NOMO-1 (cell line): ENCODE measurements around the gene AJAP1.

Source experiments
- DNase-seq, 2 experiments: peaks; one replicate each; lab custom pipeline; 2025; ENCODE audit not compliant: unreplicated experiment in 2 of 2; lab: John Stamatoyannopoulos, UW

The AJAP1 gene

DNA sequence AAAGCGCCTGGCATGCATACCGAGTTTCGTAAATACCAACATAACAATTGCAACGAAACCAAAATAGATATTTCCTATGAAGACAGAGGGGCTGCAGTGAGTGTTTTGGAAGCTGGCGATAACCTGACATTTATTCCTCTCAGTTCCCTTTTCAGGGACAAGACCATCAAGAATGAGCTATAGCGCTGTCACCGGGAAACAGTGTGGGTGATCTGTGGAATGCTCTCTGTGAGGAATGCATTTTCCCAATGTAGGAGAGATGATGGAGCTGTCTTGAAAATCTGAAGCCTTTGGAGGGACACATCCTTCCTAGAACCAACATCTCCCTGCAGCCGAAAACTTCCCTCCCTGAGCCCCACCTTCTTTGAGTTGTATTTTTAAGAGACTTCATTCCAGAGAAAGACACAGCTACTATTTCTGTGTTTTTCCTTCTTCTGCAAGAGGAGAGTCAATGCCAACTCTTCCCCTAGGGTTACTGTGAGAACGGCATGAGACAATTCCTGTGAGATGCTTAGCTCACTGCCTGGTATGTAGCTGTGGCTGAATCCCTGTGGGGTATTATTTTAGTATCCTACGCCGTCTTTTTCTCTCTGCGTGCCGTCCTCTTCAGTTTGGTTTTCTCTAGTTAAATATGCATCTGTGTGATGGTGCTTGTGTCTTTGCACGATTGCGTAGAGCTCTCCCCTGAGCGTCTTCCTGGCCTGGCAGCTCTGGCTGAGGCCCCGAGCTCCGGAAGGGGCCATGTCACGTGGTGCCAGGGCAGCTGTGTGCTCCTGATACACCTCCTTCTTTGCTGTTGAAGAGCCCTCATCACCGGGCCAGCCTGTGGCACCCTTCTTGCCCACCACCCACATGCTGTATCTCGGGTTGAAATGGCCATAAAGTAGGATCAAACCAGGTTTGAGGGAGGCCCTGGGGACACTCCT, 45.2 kb downstream of the AJAP1 start:
- DNase-seq: no peak

DNA sequence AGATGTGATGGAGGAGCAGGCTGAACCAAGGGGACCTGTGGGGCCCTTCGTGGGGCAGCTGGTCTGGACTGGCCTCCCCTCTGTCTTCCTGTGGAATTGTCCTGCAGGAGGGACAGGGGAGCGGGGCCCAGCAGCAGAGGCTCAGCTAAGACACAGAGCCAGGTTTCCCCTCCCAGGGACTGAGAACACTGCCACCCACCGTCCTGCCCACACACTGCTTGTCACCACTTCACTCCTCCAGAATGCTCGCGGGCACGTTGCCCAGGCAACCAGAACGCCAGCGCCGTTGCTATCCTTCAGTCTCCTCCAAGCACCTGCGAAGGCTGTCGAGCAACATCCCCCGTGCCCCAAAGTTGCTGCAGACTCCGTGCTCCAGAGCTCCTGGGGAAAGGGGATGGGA, 46.4 kb downstream of the AJAP1 start:
- no peak for DNase-seq

DNA sequence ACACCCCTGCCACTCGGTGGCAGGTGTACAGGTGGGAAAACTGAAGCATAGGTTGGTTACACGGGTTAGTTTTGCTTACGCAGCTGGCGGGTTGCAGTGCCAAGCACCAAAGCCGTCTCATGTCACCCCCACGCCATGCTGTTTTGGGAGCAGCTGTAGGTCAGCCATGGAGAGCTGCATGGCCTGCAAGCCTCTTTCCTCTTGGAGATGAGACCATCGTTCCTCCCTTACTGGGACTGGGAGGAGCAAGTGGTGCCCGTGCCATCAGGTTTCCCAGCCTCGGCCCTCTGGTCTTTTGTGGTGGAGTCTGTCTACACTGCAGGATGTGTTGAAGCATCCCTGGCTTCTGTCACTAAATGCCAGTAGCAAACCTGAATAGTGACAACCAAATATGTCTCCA, 46.9 kb downstream of the AJAP1 start:
- no peak for DNase-seq

GRCh38 chr1:4702464-4702863, 48.1 kb downstream of the AJAP1 start:
- DNase-seq: no peak

DNA sequence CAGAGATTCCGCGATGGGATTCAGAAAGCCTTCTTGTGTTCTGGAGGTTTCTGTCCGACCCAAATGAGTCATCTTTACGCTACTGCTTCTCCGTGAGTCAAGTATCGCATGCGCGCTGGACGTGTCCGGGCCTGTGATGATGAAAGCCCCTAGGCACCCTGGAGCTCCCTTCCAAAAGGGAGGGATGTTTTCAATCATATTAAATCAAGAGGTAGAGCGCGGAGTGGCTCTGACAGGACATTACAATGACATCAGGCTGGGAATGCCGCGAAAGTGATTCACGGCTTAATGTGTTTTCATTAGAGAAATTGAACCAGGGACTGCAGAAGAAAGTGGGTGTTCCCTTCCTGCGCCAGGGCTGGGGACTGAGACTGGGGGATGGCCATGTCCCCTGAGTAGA, 48.5 kb downstream of the AJAP1 start:
- DNase-seq: no peak

DNA sequence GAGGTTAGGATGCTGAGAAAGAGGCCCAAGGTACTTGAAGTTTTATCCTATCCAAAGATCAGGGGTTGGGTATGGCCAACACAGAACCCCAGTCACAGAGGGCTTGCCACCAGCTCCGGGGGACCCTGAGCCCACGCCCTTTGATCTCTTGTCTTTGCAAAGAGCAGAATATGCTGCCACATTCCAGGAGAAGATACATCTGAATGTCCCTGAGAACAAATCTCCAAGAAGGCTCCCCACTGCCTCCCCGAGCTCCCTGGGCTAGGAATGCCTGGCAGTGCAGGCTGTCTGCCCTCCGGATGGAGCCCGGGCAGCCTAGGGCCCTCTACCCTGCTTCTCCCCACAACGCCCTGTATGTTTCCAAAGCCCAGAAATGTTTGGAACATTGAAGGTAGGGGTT, 49.2 kb downstream of the AJAP1 start:
- DNase-seq: no peak

DNA sequence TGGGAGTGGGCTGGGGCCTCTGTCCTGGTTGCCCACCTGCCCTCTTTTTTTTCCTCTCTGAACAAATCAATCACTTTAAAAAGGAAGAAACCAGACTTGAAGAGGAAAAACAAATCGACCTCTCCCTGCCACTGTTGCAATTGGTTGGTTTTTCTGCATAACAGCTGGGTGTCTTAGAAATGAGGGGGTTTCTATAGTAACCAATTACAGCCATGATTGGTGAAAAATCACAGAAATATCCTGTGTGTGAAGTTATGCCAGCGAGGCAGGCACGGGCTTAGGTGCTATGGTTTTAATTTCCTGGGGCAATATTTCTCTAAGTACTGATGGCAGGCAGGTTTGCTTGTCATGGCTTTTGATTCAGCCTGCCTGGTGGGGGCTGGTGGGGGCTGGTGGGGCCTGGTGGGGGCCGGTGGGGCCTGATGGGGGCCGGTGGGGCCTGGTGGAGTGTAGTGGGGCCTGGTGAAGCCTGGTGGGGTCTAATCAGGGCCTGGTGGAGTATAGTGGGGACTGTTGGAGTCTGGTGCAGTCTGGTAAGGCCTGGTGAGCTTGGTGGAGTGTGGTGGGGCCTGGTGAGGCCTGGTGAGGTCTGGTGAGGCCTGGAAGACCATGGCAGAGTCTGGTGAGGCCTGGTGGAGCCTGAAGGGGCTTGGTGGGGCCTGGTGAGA, 54.6 kb downstream of the AJAP1 start:
- no peak for DNase-seq

DNA sequence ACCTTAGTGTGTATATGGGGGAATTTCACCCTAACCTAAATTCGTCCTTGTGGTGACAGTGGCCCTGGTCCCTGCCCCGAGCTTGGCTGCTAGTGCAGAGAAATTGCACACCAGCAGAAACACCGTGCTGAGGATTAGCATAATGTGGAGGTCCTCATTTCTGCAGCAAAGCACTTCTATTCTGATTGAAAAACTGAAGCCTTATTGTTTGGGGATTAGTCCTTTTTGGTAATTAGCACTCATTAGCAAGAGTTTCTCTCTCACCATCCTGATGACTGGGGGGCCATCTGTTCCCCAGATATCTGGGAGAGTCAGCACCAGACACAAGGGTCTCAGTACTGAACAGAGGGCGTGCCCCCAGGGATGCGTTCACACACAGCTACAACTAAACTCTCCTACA, 55.2 kb downstream of the AJAP1 start:
- DNase-seq: no peak

GRCh38 chr1:4710592-4711415, 56.4 kb downstream of the AJAP1 start:
- DNase-seq: no peak

GRCh38 chr1:4711416-4712275, 57.2 kb downstream of the AJAP1 start:
- DNase-seq: no peak

- DNase-seq: no peak
These were observed 59.3 kb downstream of the AJAP1 start for GRCh38 chr1:4713669-4714068.

DNA sequence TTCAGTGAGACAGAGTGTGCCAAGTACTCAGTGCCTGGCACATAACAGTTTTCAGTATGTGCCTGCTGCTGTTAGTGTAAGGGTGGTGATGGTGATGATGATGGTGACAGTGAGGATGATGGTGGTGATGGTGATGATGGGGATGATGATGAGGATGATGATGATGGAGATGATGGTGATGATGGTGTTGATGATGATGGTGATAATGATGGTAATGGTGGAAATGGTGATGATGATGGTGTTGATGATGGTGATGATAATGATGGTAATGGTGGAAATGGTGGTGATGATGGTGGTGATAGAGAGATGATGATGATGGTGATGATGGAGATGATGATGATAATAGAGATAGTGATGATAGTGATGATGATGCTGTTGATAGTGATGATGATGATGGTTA, 62.0 kb downstream of the AJAP1 start:
- no peak for DNase-seq

DNA sequence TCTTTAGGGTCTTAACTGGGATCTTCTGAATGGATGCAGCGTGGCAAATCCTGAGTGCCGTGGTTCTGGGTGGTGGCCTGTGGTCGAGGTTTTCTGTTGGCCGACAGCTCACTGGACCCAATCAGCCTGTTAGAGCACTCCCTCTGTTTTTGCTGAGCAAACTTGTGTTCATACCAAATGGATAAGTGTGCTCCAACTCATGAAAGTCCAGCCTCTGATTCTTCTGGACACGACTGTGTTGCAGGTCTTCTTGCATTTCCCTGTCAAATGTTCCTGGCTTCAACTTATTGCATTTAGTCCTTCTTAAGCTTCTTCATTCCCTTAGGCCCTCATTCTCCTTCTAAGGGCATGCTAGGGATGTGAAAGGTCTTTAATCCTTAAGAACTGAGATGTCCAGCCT, 63.7 kb downstream of the AJAP1 start:
- no peak for DNase-seq

DNA sequence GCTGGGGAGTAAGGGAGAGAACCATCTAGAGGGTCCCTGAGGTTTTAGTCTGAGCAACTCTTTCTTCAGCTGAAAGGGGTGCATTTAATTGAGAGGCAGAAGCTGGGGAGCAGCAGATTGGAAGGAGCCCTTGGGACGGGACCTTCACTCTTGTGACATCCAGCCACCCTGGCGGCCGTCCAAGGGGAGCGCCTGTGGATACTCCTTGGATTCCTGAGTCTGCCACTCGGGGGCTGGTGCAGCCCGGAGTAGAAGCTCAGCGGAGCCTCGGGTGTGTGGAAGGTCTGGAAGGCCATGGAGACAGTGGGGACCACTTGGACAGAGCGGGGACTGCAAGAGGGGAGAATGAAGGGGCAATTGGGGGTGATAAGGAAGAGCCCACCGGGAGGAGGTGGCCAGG, 68.7 kb downstream of the AJAP1 start:
- no peak for DNase-seq

GRCh38 chr1:4724001-4724400, 69.6 kb downstream of the AJAP1 start:
- no peak for DNase-seq

GRCh38 chr1:4724695-4725250, 70.4 kb downstream of the AJAP1 start:
- no peak for DNase-seq

GRCh38 chr1:4725416-4725815, 71.0 kb downstream of the AJAP1 start:
- no peak for DNase-seq

DNA sequence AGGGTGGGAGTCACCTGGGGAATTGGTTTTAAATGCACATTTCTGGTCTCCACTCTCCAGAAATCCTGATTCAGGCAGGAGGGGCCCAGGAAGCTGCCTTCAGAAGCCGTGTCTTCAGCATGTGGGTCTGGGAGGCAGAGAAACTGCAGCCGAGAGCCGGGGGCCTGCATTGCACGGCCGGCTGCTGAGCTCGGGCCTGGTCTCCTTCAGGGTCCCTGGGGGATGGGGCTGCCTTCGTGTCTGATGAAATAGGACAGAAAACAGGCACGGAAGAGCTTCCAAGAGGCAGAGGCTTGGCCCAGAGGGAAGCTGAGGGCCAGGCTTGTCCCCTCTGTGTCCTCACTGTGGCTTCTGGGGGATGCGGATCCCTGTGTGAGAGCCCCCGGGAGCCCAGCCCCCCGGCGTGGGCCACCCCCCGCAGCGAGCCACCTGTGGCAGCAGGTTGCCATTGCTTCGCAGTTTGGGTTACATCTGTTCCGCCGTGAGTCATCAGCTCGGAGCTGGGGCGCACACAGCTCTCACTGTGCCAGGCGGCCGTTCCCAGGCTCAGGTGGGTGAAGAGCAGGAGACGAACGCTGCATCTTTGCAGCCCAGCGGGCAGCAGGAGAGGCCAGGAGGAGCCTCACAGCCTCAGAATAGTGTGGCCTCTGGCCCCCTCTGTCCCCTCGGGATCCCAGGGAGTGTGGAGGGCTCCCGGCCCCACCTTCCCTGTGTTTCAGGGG, 72.4 kb downstream of the AJAP1 start:
- DNase-seq: no peak

DNA sequence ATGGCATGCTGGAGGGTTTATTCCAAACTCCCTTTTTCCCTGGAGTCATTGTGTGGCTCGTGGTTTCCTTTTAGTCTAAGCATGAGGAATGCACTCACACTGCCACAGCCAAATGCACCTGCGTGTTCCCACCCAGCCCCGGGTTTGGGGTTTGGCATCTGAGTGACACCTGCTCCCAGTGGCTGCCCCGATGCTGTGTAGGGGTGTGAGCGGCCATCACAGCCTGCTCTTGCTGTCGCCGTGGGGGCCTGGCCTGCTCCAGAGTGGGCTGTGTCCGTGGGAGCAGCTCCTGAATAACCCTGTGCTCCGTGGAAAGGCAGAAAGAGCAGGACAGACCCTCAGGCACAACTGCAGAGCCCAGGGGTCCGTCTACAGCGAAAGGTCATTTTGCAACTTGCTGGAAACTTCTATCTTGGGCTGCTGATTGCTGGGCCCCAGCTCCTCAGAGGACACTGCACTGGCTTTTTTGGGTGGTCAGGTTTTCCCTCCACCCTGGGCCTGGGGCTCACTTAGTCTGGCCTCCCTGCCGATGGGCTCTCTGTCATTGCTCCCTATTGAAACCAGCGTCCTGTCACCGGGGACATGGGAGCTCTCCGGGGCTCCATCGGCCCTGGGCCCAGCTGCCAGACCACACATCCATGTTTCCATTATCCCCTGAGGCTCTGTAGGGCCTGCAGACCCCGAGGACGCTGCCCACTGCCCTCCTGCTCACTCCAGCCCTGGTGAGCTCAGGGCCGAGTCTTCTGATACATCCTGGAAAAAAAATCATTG, 74.1 kb downstream of the AJAP1 start:
- no peak for DNase-seq
